GM18511 (cell line): ENCODE measurements around the gene LRFN3.
"Not testable (repeated sequence)": the region's sequence is repeated elsewhere in the genome, so short reads cannot be mapped to it uniquely, and the experiment has no call there.

ENCODE experiments used
- ATAC-seq: cut with Tn5 transposase; IDR thresholded peaks from one replicate; pipeline ENCODE4 v1.9.1; 2021; ENCODE audit warnings: mild to moderate bottlenecking, moderate library complexity; ENCODE audit not compliant: unreplicated experiment

Gene LRFN3

GRCh38 chr19:35938282-35939224 lies 2.4 kb downstream of the LRFN3 start:
- no peak for ATAC-seq

- ATAC-seq, result no peak
Measured at GRCh38 chr19:35939307-35940077, 3.3 kb downstream of the LRFN3 start.

GRCh38 chr19:35940078-35940775 lies 4.1 kb downstream of the LRFN3 start:
- ATAC-seq, result no peak

GRCh38 chr19:35940839-35941238 lies 4.7 kb downstream of the LRFN3 start:
- ATAC-seq, result no peak

- ATAC-seq, result no peak
Measured at GRCh38 chr19:35942235-35942634, 6.1 kb downstream of the LRFN3 start.

GRCh38 chr19:35943321-35944301 lies 7.4 kb downstream of the LRFN3 start:
- no peak for ATAC-seq

- ATAC-seq, result no peak
Measured at GRCh38 chr19:35944556-35944955, 8.4 kb downstream of the LRFN3 start.

GRCh38 chr19:35945121-35945790 lies 9.1 kb downstream of the LRFN3 start:
- no peak for ATAC-seq

GRCh38 chr19:35946203-35946602 lies 10.0 kb downstream of the LRFN3 start:
- ATAC-seq, result no peak

- no peak for ATAC-seq
Measured at GRCh38 chr19:35949131-35949530, 13.0 kb downstream of the LRFN3 start.

- ATAC-seq, result no peak
Measured at GRCh38 chr19:35955881-35956634, 19.9 kb downstream of the LRFN3 start.

GRCh38 chr19:35957411-35957810 lies 21.2 kb downstream of the LRFN3 start:
- not testable (repeated sequence) for ATAC-seq

- no peak for ATAC-seq
Measured at GRCh38 chr19:35958660-35959039, 22.5 kb downstream of the LRFN3 start.

- no peak for ATAC-seq
Measured at GRCh38 chr19:35959040-35959967, 23.1 kb downstream of the LRFN3 start.

- no peak for ATAC-seq
Measured at GRCh38 chr19:35959968-35960320, 23.8 kb downstream of the LRFN3 start.

GRCh38 chr19:35960432-35960972 lies 24.3 kb downstream of the LRFN3 start:
- no peak for ATAC-seq

- ATAC-seq, result no peak
Measured at GRCh38 chr19:35963514-35963913, 27.3 kb downstream of the LRFN3 start.

- no peak for ATAC-seq
Measured at GRCh38 chr19:35966771-35967170, 30.6 kb downstream of the LRFN3 start.
